Fibroblast of villous mesenchyme (primary cell): ENCODE measurements around the gene MCU. TPM values are rescaled to one million over a fixed set of nuclear protein-coding genes. Genes with fewer than 3 reads are reported as not detected.
A peak's percentile ranks its signal among the peaks of the same experiment; 100 is the strongest.

ENCODE experiments used
- DNase-seq: peaks from one replicate; pipeline ENCODE4 v3.0.0-alpha.2; 2010; ENCODE audit warnings: low read depth
- H3K4me3 ChIP-seq: 2 replicates; pipeline ENCODE4 v1.5.1; 2011; ENCODE audit warnings: low read depth, mild to moderate bottlenecking, low read length
- total RNA-seq: library from RNA; depleted of rRNA; stranded (reverse); fragments of >200 nt; gene quantifications from 2 replicates; pipeline ENCODE4 v1.2.3, GENCODE V29; 2012
- TF ChIP-seq, protein P1 (sequence below): IDR thresholded peaks from 2 replicates; pipeline ENCODE4 v1.5.1; 2012; ENCODE audit warnings: low read depth, mild to moderate bottlenecking, low read length; ENCODE audit not compliant: insufficient read depth

The MCU gene
- total RNA-seq, 1 donor: 41.9 TPM

GRCh38 chr10:72801263-72801868, 109.4 kb downstream of the MCU start:
- TF ChIP-seq, protein P1, sequence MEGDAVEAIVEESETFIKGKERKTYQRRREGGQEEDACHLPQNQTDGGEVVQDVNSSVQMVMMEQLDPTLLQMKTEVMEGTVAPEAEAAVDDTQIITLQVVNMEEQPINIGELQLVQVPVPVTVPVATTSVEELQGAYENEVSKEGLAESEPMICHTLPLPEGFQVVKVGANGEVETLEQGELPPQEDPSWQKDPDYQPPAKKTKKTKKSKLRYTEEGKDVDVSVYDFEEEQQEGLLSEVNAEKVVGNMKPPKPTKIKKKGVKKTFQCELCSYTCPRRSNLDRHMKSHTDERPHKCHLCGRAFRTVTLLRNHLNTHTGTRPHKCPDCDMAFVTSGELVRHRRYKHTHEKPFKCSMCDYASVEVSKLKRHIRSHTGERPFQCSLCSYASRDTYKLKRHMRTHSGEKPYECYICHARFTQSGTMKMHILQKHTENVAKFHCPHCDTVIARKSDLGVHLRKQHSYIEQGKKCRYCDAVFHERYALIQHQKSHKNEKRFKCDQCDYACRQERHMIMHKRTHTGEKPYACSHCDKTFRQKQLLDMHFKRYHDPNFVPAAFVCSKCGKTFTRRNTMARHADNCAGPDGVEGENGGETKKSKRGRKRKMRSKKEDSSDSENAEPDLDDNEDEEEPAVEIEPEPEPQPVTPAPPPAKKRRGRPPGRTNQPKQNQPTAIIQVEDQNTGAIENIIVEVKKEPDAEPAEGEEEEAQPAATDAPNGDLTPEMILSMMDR: no peak
- H3K4me3 ChIP-seq: no peak overlapping the region
- no peak for DNase-seq

GRCh38 chr10:72802332-72802731, 110.4 kb downstream of the MCU start:
- no peak overlapping the region for H3K4me3 ChIP-seq
- TF ChIP-seq, protein P1: no peak
- peak; percentile 65 for DNase-seq

- H3K4me3 ChIP-seq: no peak overlapping the region
- DNase-seq: peak; percentile 46
- TF ChIP-seq, protein P1: no peak
Observed at GRCh38 chr10:72802763-72803505, 111.0 kb downstream of the MCU start.

DNA sequence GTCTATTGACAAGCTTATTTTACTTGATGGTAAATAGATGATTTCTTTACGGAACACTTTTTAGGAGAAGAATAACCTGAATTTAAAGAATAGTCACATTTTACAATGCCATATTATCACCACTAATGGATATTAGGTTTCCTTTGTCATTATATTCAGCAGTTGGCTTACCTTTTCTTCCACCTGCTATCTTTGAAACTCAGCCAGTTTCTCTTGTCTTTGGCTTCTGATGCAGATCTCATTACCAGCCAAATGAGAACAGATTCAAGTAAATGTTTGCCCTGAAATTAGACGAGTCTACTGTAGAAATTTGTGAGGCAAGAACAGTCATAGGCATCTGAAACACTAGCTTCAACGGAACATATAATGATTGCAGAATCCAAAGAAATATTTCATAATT, 116.1 kb downstream of the MCU start:
- no peak for DNase-seq
- TF ChIP-seq, protein P1: no peak
- H3K4me3 ChIP-seq: no peak overlapping the region

GRCh38 chr10:72809006-72809405, 117.1 kb downstream of the MCU start:
- H3K4me3 ChIP-seq: no peak overlapping the region
- DNase-seq: peak; percentile 76
- TF ChIP-seq, protein P1: no peak

DNA sequence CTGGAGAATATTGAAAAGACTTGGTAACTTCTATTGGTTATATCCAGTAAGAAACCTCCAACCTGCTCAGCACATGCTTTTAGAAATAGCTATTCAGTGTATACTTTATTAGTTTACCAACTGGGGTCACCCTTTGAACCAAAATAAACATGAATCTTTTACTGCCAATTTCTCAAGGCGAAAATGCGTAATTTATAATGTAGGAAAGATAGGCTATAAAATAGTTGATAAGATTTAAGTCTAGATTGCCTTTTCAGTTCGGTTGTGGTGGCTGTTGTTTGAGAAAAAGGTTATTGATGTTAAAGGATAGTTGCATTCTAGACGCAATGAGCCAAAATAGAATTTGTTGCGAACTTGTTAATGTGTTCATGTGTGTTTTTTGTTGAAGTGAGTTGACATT, 119.0 kb downstream of the MCU start:
- TF ChIP-seq, protein P1: no peak
- DNase-seq: peak; percentile 51
- no peak overlapping the region for H3K4me3 ChIP-seq
